ENCODE data around the gene APBB2. TPM values are rescaled to one million over a fixed set of nuclear protein-coding genes. Genes with fewer than 3 reads are reported as not detected.
A peak's percentile ranks its signal among the peaks of the same experiment; 100 is the strongest.

Gene APBB2
- total RNA-seq, 4 donors from 2014 or later: 47.5 to 99.9 (median 57.5) TPM

GRCh38 chr4:40856277-40856839 is 358.0 kb downstream of the APBB2 start:
- Histone ChIP-seq H3K27ac (no peak overlapping the region), H3K4me3 (peak overlapping the region in 3 of 4 donors; percentile 19 to 39 (median 39)), H3K36me3 (no peaks in the 10 kb centered on the region), H3K27me3 (no peaks in the 10 kb centered on the region), H3K9me3 (no peaks in the 10 kb centered on the region), H3K4me1 (peaks cover 0 to 9% (median 4%) of the 10 kb centered on the region in 4 donors)
- DNase-seq: no peak
- TF ChIP-seq POLR2A (IDR thresholded peaks at IDR 0.05) (no peak), CTCF (IDR thresholded peaks at IDR 0.05) (no peak)

- H3K9me3 ChIP-seq: no peaks in the 10 kb centered on the region
- no peaks in the 10 kb centered on the region for H3K4me1 ChIP-seq
- no peak overlapping the region for H3K4me3 ChIP-seq
- no peak for DNase-seq
- TF ChIP-seq CTCF (IDR thresholded peaks at IDR 0.05) (no peak), POLR2A (IDR thresholded peaks at IDR 0.05) (no peak)
- no peaks in the 10 kb centered on the region for H3K27me3 ChIP-seq
- no peak overlapping the region for H3K27ac ChIP-seq
- H3K36me3 ChIP-seq: no peaks in the 10 kb centered on the region
Observed at GRCh38 chr4:40850496-40850895, 363.8 kb downstream of the APBB2 start.

GRCh38 chr4:40848940-40849339 is 365.4 kb downstream of the APBB2 start:
- Histone ChIP-seq H3K4me3 (no peak overlapping the region), H3K27me3 (no peaks in the 10 kb centered on the region), H3K4me1 (no peaks in the 10 kb centered on the region), H3K36me3 (no peaks in the 10 kb centered on the region), H3K9me3 (no peaks in the 10 kb centered on the region), H3K27ac (no peak overlapping the region)
- TF ChIP-seq POLR2A (IDR thresholded peaks at IDR 0.05): no peak
- TF ChIP-seq CTCF (IDR thresholded peaks at IDR 0.05): no peak
- DNase-seq: no peak

GRCh38 chr4:40848251-40848650 is 366.1 kb downstream of the APBB2 start:
- no peaks in the 10 kb centered on the region for H3K36me3 ChIP-seq
- TF ChIP-seq POLR2A (IDR thresholded peaks at IDR 0.05) (no peak), CTCF (IDR thresholded peaks at IDR 0.05) (no peak)
- no peaks in the 10 kb centered on the region for H3K27me3 ChIP-seq
- H3K4me1 ChIP-seq: no peaks in the 10 kb centered on the region
- H3K9me3 ChIP-seq: no peaks in the 10 kb centered on the region
- DNase-seq: no peak
- no peak overlapping the region for H3K27ac ChIP-seq
- H3K4me3 ChIP-seq: no peak overlapping the region

- H3K4me3 ChIP-seq: no peak overlapping the region
- H3K36me3 ChIP-seq: no peaks in the 10 kb centered on the region
- TF ChIP-seq POLR2A (IDR thresholded peaks at IDR 0.05) (no peak), CTCF (IDR thresholded peaks at IDR 0.05) (no peak)
- no peak overlapping the region for H3K27ac ChIP-seq
- no peak for DNase-seq
- H3K9me3 ChIP-seq: no peaks in the 10 kb centered on the region
- H3K4me1 ChIP-seq: no peaks in the 10 kb centered on the region
- no peaks in the 10 kb centered on the region for H3K27me3 ChIP-seq
Observed at GRCh38 chr4:40846532-40846931, 367.8 kb downstream of the APBB2 start.
